NB4 (cell line): Measurements from ENCODE around the gene CD7.

Experiments used
- CTCF ChIP-seq: IDR thresholded peaks from one replicate; pipeline ENCODE4 v1.5.1; 2012; ENCODE audit warnings: low read depth, low read length
- POLR2A ChIP-seq: IDR thresholded peaks from 2 replicates; pipeline ENCODE4 v1.6.1; 2011; ENCODE audit warnings: mild to moderate bottlenecking; ENCODE audit not compliant: insufficient read length; ENCODE audit errors: extremely low read depth
- TF ChIP-seq, protein P1 (sequence below): IDR thresholded peaks from 2 replicates; pipeline ENCODE4 v1.6.1; 2011; ENCODE audit warnings: low read depth, low read length

DNA sequence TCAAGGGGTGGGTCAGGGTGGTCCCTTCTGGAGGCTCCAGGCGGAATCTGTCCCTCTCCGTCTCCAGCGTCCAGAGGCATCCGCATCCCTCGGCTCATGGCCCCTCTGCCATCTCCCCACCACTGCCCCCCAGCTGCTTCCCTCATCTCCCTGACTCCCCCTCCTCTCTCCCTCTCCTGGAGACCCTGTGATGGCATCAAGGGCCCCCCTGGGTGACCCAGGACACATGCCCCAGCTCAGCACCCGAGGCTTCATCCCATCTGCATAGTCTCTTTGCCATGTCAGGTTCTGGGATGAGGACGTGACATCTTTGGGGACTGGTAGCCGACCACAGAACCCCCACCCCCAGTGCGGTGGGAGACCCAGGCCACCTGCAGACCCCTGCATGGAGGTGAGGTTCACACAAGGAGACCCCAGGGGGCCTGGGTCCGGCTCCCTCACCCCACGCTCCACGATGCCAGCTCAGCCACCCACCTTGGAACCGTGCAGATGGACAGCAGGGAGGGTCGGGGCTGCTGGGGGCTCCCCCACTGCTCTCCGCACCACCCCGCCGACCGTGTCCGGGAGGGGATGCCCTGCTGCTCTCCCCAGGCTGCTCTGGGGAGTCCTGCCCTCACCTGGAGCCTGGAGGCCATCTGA lies 12.4 kb upstream of the CD7 start:
- TF ChIP-seq CTCF (no peak), POLR2A (no peak)
- TF ChIP-seq, protein P1, sequence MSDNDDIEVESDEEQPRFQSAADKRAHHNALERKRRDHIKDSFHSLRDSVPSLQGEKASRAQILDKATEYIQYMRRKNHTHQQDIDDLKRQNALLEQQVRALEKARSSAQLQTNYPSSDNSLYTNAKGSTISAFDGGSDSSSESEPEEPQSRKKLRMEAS = no peak
